ENCODE measurements around the gene MLEC. TPM values are rescaled to one million over a fixed set of nuclear protein-coding genes. Genes with fewer than 3 reads are reported as not detected.
A peak's percentile ranks its signal among the peaks of the same experiment; 100 is the strongest.

The MLEC gene
- total RNA-seq, 3 donors from 2014 or later, result 67.6 to 75.4 (median 67.8) TPM

GRCh38 chr12:120689397-120690082 is 2.6 kb downstream of the MLEC start:
- intact Hi-C loops (cut with DNase I; ENCODE audit: low total_unique reads), result no loop called here
- no peak overlapping the region for H3K27ac ChIP-seq
- peaks cover 5 to 10% of the 10 kb centered on the region in 2 donors for H3K4me1 ChIP-seq
- peak overlapping the region in 2 of 3 donors; percentile 66 to 93 for H3K4me3 ChIP-seq
- H3K36me3 ChIP-seq, result no peaks in the 10 kb centered on the region
- H3K27me3 ChIP-seq, result no peaks in the 10 kb centered on the region
- H3K9me3 ChIP-seq, result no peaks in the 10 kb centered on the region
- TF ChIP-seq POLR2A (IDR thresholded peaks at IDR 0.05), result no peak
- TF ChIP-seq POLR2AphosphoS5 (IDR thresholded peaks at IDR 0.05), result no peak
- no peak for TF ChIP-seq CTCF (IDR thresholded peaks at IDR 0.05)
- no peak for DNase-seq (ENCODE audit: low spot score in 2 of 2)

- Histone ChIP-seq H3K36me3 (no peaks in the 10 kb centered on the region), H3K9me3 (no peaks in the 10 kb centered on the region), H3K4me3 (no peak overlapping the region), H3K4me1 (peaks cover 5 to 10% of the 10 kb centered on the region in 2 donors), H3K27ac (no peak overlapping the region), H3K27me3 (no peaks in the 10 kb centered on the region)
- intact Hi-C loops (cut with DNase I; ENCODE audit: low total_unique reads), result no loop called here
- TF ChIP-seq CTCF (IDR thresholded peaks at IDR 0.05), result no peak
- TF ChIP-seq POLR2A (IDR thresholded peaks at IDR 0.05), result no peak
- TF ChIP-seq POLR2AphosphoS5 (IDR thresholded peaks at IDR 0.05), result no peak
- DNase-seq (ENCODE audit: low spot score in 2 of 2), result no peak
Measured at GRCh38 chr12:120690083-120690450, 3.1 kb downstream of the MLEC start.

GRCh38 chr12:120690978-120691377 is 4.0 kb downstream of the MLEC start:
- Histone ChIP-seq H3K4me1 (peaks cover 5 to 10% of the 10 kb centered on the region in 2 donors), H3K9me3 (no peaks in the 10 kb centered on the region), H3K27me3 (no peaks in the 10 kb centered on the region), H3K27ac (no peak overlapping the region), H3K4me3 (no peak overlapping the region), H3K36me3 (no peaks in the 10 kb centered on the region)
- TF ChIP-seq POLR2AphosphoS5 (IDR thresholded peaks at IDR 0.05) (no peak), POLR2A (IDR thresholded peaks at IDR 0.05) (no peak), CTCF (IDR thresholded peaks at IDR 0.05) (no peak)
- intact Hi-C loops (cut with DNase I; ENCODE audit: low total_unique reads), result no loop called here
- DNase-seq (ENCODE audit: low spot score in 2 of 2), result no peak

GRCh38 chr12:120692524-120693033 is 5.6 kb downstream of the MLEC start:
- H3K9me3 ChIP-seq, result no peaks in the 10 kb centered on the region
- H3K27ac ChIP-seq, result no peak overlapping the region
- H3K4me1 ChIP-seq, result peaks cover 5 to 10% of the 10 kb centered on the region in 2 donors
- no peaks in the 10 kb centered on the region for H3K27me3 ChIP-seq
- DNase-seq (ENCODE audit: low spot score in 2 of 2), result no peak
- intact Hi-C loops (cut with DNase I; ENCODE audit: low total_unique reads), result no loop called here
- H3K36me3 ChIP-seq, result no peaks in the 10 kb centered on the region
- no peak overlapping the region for H3K4me3 ChIP-seq
- TF ChIP-seq POLR2A (IDR thresholded peaks at IDR 0.05), result no peak
- no peak for TF ChIP-seq CTCF (IDR thresholded peaks at IDR 0.05)
- no peak for TF ChIP-seq POLR2AphosphoS5 (IDR thresholded peaks at IDR 0.05)

- no peak overlapping the region for H3K4me3 ChIP-seq
- peaks cover 0 to 10% of the 10 kb centered on the region in 2 donors for H3K4me1 ChIP-seq
- no peak for TF ChIP-seq POLR2AphosphoS5 (IDR thresholded peaks at IDR 0.05)
- no peak for TF ChIP-seq CTCF (IDR thresholded peaks at IDR 0.05)
- TF ChIP-seq POLR2A (IDR thresholded peaks at IDR 0.05), result no peak
- H3K36me3 ChIP-seq, result no peaks in the 10 kb centered on the region
- intact Hi-C loops (cut with DNase I; ENCODE audit: low total_unique reads), result no loop called here
- no peak for DNase-seq (ENCODE audit: low spot score in 2 of 2)
- H3K9me3 ChIP-seq, result no peaks in the 10 kb centered on the region
- H3K27me3 ChIP-seq, result no peaks in the 10 kb centered on the region
- H3K27ac ChIP-seq, result no peak overlapping the region
Measured at GRCh38 chr12:120693848-120694247, 6.9 kb downstream of the MLEC start.

Measured in breast epithelium (tissue), 4 donors.